GM23338 (cell line): Measurements from ENCODE around the gene RSAD1. TPM values are rescaled to one million over a fixed set of nuclear protein-coding genes. Genes with fewer than 3 reads are reported as not detected.

Source experiments
- ATAC-seq: fragments of 200-7000 bp; cut with Tn5 transposase; 3 replicates; pipeline ENCODE4 v1.9.1; 2020
- DNase-seq: peaks from one replicate; pipeline ENCODE4 v3.0.0-alpha.2; 2015; ENCODE audit warnings: low spot score
- H2AFZ ChIP-seq: fragments of 200-600 bp; sonication (generic); 2 replicates; pipeline ENCODE4 v1.8.0; 2016; ENCODE audit warnings: antibody characterized with exemption, mild to moderate bottlenecking, moderate library complexity
- H3F3A ChIP-seq: fragments of 200-600 bp; sonication (generic); replicated peaks from 2 replicates; pipeline ENCODE4 v1.8.0; 2017; ENCODE audit warnings: antibody characterized with exemption, mixed run types, low read depth
- H3K27ac ChIP-seq: fragments of 200-600 bp; sonication (generic); 2 replicates; pipeline ENCODE4 v1.6.1; 2016; ENCODE audit warnings: low read depth
- H3K27me3 ChIP-seq: fragments of 200-600 bp; sonication (generic); 2 replicates; pipeline ENCODE4 v1.8.0; 2016; ENCODE audit warnings: mild to moderate bottlenecking, mixed run types, moderate library complexity; ENCODE audit not compliant: insufficient read depth
- H3K36me3 ChIP-seq: fragments of 200-600 bp; sonication (generic); 2 replicates; pipeline ENCODE4 v1.8.0; 2016; ENCODE audit warnings: mild to moderate bottlenecking; ENCODE audit not compliant: insufficient read depth
- H3K4me1 ChIP-seq: fragments of 200-600 bp; sonication (generic); 2 replicates; pipeline ENCODE4 v1.8.0; 2016; ENCODE audit warnings: mild to moderate bottlenecking, moderate library complexity; ENCODE audit not compliant: insufficient read depth
- H3K4me2 ChIP-seq: fragments of 200-600 bp; sonication (generic); 2 replicates; pipeline ENCODE4 v1.7.1; 2017; ENCODE audit warnings: mixed run types
- H3K4me3 ChIP-seq: fragments of 200-600 bp; sonication (generic); 2 replicates; pipeline ENCODE4 v1.6.1; 2016; ENCODE audit warnings: mixed run types
- H3K79me2 ChIP-seq: fragments of 200-600 bp; sonication (generic); replicated peaks from 2 replicates; pipeline ENCODE4 v1.8.0; 2017; ENCODE audit warnings: mild to moderate bottlenecking; ENCODE audit not compliant: insufficient read depth
- H3K9me2 ChIP-seq: fragments of 200-600 bp; sonication (generic); 2 replicates; pipeline ENCODE4 v1.8.0; 2017; ENCODE audit not compliant: insufficient read depth
- H4K20me1 ChIP-seq: fragments of 200-600 bp; sonication (generic); replicated peaks from 2 replicates; pipeline ENCODE4 v1.8.0; 2017; ENCODE audit warnings: mild to moderate bottlenecking; ENCODE audit not compliant: insufficient read depth
- H3K27ac Mint-ChIP-seq: 2 replicates; pipeline ENCODE4 v1.8.0; 2020; ENCODE audit warnings: inconsistent platforms, mild to moderate bottlenecking, moderate library complexity, mixed read lengths
- H3K27me3 Mint-ChIP-seq: 3 replicates; pipeline ENCODE4 v1.8.0; 2022; ENCODE audit warnings: low read depth, mild to moderate bottlenecking, moderate library complexity, mixed read lengths, inconsistent platforms; ENCODE audit not compliant: insufficient read depth, poor library complexity
- H3K36me3 Mint-ChIP-seq: 3 replicates; pipeline ENCODE4 v1.8.0; 2021; ENCODE audit warnings: low read depth, mild to moderate bottlenecking, inconsistent platforms, moderate library complexity, mixed read lengths
- H3K4me1 Mint-ChIP-seq: 3 replicates; pipeline ENCODE4 v1.8.0; 2020; ENCODE audit warnings: mild to moderate bottlenecking, inconsistent platforms, mixed read lengths
- H3K4me3 Mint-ChIP-seq: 3 replicates; pipeline ENCODE4 v1.8.0; 2021; ENCODE audit warnings: moderate library complexity, mild to moderate bottlenecking, inconsistent platforms, mixed read lengths
- H3K9me3 Mint-ChIP-seq: 3 replicates; pipeline ENCODE4 v1.8.0; 2020; ENCODE audit warnings: moderate library complexity, mild to moderate bottlenecking, inconsistent platforms, mixed read lengths
- POLR2AphosphoS5 ChIP-seq: IDR thresholded peaks from 2 replicates; pipeline ENCODE4 v1.6.1; 2016; ENCODE audit warnings: antibody characterized with exemption, low read depth
- STAT1 ChIP-seq: IDR thresholded peaks from one replicate; pipeline ENCODE4 v1.6.1; 2016; ENCODE audit warnings: antibody characterized with exemption; ENCODE audit not compliant: unreplicated experiment
- polyA plus RNA-seq: library from polyadenylated mRNA; unstranded; fragments of >200 nt; fragmentation: Nextera tagmentation; extraction: Ambion mirVana; gene quantifications from 2 replicates; pipeline ENCODE4 v1.2.1, GENCODE V29; 2016
- total RNA-seq: library from RNA; depleted of rRNA; stranded (reverse); fragments of >200 nt; shearing (Covaris generic); gene quantifications from 2 replicates; pipeline ENCODE4 v1.2.3, GENCODE V29; 2014
- TF ChIP-seq, protein P1 (sequence below), 2 experiments: fragments of 200-600 bp in 1 of 2; sonication (generic) in 1 of 2; conservative IDR thresholded peaks; 2 replicates each; pipeline versions ENCODE4 v1.5.1 to v1.6.1; 2016 to 2017; ENCODE audit warnings: antibody characterized with exemption in 2 of 2, low read depth in 2 of 2, mild to moderate bottlenecking in 2 of 2, moderate library complexity in 1 of 2
- TF ChIP-seq, protein P2 (sequence below): IDR thresholded peaks from one replicate; pipeline ENCODE4 v1.6.1; 2018; ENCODE audit warnings: antibody characterized with exemption; ENCODE audit not compliant: unreplicated experiment
- TF ChIP-seq, protein P3 (sequence below): fragments of 250-450 bp; sonication (Bioruptor Pico); IDR thresholded peaks from 2 replicates; pipeline ENCODE4 v1.5.0; 2020; ENCODE audit warnings: mild to moderate bottlenecking, moderate library complexity

Gene RSAD1
- total and polyA plus RNA-seq, 2 experiments from 2014 or later = 18.4 to 28.7 TPM

DNA sequence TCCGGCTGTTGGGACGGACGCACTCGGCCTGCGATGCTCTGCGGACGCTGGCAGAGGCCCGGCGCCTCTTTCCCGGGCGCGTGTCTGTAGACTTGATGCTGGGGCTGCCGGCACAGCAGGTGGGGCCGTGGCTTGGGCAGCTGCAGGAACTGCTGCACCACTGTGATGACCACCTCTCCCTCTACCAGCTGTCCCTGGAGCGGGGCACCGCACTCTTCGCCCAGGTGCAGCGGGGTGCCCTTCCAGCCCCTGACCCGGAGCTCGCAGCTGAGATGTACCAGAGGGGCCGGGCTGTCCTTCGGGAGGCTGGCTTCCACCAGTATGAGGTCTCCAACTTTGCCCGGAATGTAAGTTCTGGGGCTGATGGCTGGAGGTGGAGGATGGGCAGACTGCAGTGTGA, 3.5 kb downstream of the RSAD1 start (continued):
- TF ChIP-seq, protein P1, sequence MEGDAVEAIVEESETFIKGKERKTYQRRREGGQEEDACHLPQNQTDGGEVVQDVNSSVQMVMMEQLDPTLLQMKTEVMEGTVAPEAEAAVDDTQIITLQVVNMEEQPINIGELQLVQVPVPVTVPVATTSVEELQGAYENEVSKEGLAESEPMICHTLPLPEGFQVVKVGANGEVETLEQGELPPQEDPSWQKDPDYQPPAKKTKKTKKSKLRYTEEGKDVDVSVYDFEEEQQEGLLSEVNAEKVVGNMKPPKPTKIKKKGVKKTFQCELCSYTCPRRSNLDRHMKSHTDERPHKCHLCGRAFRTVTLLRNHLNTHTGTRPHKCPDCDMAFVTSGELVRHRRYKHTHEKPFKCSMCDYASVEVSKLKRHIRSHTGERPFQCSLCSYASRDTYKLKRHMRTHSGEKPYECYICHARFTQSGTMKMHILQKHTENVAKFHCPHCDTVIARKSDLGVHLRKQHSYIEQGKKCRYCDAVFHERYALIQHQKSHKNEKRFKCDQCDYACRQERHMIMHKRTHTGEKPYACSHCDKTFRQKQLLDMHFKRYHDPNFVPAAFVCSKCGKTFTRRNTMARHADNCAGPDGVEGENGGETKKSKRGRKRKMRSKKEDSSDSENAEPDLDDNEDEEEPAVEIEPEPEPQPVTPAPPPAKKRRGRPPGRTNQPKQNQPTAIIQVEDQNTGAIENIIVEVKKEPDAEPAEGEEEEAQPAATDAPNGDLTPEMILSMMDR (conservative IDR thresholded peaks at IDR 0.05; ENCODE audit: low read depth in 2 of 2) = no peak

DNA sequence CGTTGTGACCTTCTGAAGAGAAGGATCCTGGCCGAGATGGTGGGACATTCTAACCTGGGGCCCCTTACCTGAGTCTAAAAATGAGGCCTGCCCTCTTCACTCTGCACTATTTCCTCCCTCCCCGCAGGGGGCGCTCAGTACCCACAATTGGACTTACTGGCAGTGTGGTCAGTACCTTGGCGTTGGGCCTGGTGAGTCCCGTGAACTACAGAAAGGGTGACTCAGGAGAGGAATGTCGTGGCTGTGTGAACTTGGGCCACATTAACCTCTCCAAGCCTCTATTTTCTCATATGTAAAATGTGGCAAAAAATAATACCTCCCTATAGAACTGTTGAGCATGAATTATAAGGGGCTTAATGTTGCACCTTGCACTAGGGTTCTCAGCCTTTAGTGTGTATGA, 3.9 kb downstream of the RSAD1 start:
- Mint-ChIP-seq H3K36me3 (peaks cover 34% of the 10 kb centered on the region), H3K27me3 (peaks cover 13% of the 10 kb centered on the region), H3K4me1 (peaks cover 12% of the 10 kb centered on the region), H3K9me3 (no peaks in the 10 kb centered on the region), H3K4me3 (no peak overlapping the region), H3K27ac (peak overlapping the region; percentile 92)
- H3K27ac ChIP-seq = no peak overlapping the region
- ATAC-seq (peak; percentile 55), DNase-seq (peak; percentile 92)
- no peak overlapping the region for H3K4me2 ChIP-seq
- H3F3A ChIP-seq = 0 out of 2 replicates have a peak, but pooled peaks cover 13% of the 10 kb centered on the region
- no peaks in the 10 kb centered on the region for H3K27me3 ChIP-seq
- H3K9me2 ChIP-seq = no peaks in the 10 kb centered on the region
- no peak overlapping the region for H2AFZ ChIP-seq
- peaks cover 6% of the 10 kb centered on the region; the same call in 1 of the 2 replicates for H3K4me1 ChIP-seq
- TF ChIP-seq POLR2AphosphoS5 (no peak), STAT1 (no peak)
- TF ChIP-seq, protein P1 (conservative IDR thresholded peaks at IDR 0.05; ENCODE audit: low read depth in 2 of 2) = peak; percentile 91 to 97
- no peaks in the 10 kb centered on the region for H4K20me1 ChIP-seq
- H3K79me2 ChIP-seq = no peaks in the 10 kb centered on the region
- no peak overlapping the region for H3K4me3 ChIP-seq
- no peaks in the 10 kb centered on the region for H3K36me3 ChIP-seq

DNA sequence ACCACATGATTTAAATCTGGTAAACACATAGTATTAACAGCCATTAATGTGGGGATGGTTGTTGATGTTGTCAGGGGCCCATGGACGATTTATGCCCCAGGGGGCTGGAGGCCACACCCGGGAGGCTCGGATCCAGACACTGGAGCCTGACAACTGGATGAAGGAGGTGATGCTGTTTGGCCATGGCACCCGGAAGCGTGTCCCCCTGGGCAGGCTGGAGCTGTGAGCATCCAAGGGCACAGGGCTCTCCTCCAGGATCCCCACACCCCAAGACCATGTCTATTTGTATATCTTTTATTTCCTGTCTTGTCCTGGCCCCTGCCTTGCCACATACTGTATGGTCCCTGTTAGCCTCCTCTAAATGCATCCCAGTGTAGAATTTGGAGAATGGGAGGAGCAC, 4.6 kb downstream of the RSAD1 start:
- ATAC-seq = no peak
- no peaks in the 10 kb centered on the region for H3K79me2 ChIP-seq
- DNase-seq = no peak
- H3K9me2 ChIP-seq = no peaks in the 10 kb centered on the region
- no peak overlapping the region for H3K4me2 ChIP-seq
- Mint-ChIP-seq H3K27me3 (peaks cover 12% of the 10 kb centered on the region), H3K27ac (no peak overlapping the region), H3K36me3 (peaks cover 34% of the 10 kb centered on the region), H3K9me3 (no peaks in the 10 kb centered on the region), H3K4me1 (peaks cover 8% of the 10 kb centered on the region; the same call in 2 of the 3 replicates), H3K4me3 (no peak overlapping the region)
- H3F3A ChIP-seq = 0 out of 2 replicates have a peak, but pooled peaks cover 5% of the 10 kb centered on the region
- H2AFZ ChIP-seq = no peak overlapping the region
- no peak overlapping the region for H3K4me3 ChIP-seq
- H3K27ac ChIP-seq = no peak overlapping the region
- H3K4me1 ChIP-seq = peaks cover 6% of the 10 kb centered on the region; the same call in 1 of the 2 replicates
- H3K27me3 ChIP-seq = no peaks in the 10 kb centered on the region
- H4K20me1 ChIP-seq = no peaks in the 10 kb centered on the region
- no peaks in the 10 kb centered on the region for H3K36me3 ChIP-seq
- TF ChIP-seq, protein P2, sequence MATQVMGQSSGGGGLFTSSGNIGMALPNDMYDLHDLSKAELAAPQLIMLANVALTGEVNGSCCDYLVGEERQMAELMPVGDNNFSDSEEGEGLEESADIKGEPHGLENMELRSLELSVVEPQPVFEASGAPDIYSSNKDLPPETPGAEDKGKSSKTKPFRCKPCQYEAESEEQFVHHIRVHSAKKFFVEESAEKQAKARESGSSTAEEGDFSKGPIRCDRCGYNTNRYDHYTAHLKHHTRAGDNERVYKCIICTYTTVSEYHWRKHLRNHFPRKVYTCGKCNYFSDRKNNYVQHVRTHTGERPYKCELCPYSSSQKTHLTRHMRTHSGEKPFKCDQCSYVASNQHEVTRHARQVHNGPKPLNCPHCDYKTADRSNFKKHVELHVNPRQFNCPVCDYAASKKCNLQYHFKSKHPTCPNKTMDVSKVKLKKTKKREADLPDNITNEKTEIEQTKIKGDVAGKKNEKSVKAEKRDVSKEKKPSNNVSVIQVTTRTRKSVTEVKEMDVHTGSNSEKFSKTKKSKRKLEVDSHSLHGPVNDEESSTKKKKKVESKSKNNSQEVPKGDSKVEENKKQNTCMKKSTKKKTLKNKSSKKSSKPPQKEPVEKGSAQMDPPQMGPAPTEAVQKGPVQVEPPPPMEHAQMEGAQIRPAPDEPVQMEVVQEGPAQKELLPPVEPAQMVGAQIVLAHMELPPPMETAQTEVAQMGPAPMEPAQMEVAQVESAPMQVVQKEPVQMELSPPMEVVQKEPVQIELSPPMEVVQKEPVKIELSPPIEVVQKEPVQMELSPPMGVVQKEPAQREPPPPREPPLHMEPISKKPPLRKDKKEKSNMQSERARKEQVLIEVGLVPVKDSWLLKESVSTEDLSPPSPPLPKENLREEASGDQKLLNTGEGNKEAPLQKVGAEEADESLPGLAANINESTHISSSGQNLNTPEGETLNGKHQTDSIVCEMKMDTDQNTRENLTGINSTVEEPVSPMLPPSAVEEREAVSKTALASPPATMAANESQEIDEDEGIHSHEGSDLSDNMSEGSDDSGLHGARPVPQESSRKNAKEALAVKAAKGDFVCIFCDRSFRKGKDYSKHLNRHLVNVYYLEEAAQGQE = no peak
- TF ChIP-seq, protein P3, sequence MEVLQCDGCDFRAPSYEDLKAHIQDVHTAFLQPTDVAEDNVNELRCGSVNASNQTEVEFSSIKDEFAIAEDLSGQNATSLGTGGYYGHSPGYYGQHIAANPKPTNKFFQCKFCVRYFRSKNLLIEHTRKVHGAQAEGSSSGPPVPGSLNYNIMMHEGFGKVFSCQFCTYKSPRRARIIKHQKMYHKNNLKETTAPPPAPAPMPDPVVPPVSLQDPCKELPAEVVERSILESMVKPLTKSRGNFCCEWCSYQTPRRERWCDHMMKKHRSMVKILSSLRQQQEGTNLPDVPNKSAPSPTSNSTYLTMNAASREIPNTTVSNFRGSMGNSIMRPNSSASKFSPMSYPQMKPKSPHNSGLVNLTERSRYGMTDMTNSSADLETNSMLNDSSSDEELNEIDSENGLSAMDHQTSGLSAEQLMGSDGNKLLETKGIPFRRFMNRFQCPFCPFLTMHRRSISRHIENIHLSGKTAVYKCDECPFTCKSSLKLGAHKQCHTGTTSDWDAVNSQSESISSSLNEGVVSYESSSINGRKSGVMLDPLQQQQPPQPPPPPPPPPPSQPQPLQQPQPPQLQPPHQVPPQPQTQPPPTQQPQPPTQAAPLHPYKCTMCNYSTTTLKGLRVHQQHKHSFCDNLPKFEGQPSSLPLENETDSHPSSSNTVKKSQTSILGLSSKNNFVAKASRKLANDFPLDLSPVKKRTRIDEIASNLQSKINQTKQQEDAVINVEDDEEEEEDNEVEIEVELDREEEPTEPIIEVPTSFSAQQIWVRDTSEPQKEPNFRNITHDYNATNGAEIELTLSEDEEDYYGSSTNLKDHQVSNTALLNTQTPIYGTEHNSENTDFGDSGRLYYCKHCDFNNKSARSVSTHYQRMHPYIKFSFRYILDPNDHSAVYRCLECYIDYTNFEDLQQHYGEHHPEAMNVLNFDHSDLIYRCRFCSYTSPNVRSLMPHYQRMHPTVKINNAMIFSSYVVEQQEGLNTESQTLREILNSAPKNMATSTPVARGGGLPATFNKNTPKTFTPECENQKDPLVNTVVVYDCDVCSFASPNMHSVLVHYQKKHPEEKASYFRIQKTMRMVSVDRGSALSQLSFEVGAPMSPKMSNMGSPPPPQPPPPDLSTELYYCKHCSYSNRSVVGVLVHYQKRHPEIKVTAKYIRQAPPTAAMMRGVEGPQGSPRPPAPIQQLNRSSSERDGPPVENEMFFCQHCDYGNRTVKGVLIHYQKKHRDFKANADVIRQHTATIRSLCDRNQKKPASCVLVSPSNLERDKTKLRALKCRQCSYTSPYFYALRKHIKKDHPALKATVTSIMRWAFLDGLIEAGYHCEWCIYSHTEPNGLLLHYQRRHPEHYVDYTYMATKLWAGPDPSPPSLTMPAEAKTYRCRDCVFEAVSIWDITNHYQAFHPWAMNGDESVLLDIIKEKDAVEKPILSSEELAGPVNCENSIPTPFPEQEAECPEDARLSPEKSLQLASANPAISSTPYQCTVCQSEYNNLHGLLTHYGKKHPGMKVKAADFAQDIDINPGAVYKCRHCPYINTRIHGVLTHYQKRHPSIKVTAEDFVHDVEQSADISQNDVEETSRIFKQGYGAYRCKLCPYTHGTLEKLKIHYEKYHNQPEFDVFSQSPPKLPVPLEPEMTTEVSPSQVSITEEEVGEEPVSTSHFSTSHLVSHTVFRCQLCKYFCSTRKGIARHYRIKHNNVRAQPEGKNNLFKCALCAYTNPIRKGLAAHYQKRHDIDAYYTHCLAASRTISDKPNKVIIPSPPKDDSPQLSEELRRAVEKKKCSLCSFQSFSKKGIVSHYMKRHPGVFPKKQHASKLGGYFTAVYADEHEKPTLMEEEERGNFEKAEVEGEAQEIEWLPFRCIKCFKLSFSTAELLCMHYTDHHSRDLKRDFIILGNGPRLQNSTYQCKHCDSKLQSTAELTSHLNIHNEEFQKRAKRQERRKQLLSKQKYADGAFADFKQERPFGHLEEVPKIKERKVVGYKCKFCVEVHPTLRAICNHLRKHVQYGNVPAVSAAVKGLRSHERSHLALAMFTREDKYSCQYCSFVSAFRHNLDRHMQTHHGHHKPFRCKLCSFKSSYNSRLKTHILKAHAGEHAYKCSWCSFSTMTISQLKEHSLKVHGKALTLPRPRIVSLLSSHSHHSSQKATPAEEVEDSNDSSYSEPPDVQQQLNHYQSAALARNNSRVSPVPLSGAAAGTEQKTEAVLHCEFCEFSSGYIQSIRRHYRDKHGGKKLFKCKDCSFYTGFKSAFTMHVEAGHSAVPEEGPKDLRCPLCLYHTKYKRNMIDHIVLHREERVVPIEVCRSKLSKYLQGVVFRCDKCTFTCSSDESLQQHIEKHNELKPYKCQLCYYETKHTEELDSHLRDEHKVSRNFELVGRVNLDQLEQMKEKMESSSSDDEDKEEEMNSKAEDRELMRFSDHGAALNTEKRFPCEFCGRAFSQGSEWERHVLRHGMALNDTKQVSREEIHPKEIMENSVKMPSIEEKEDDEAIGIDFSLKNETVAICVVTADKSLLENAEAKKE (CRISPR knock-in tag) = no peak
